A549 (cell line): ENCODE results near the gene FBXO5. TPM values are rescaled to one million over a fixed set of nuclear protein-coding genes. Genes with fewer than 3 reads are reported as not detected.

Source experiments
- ATAC-seq, 2 experiments: fragments of 200-7000 bp in 1 of 2; fragments of >200 bp in 1 of 2; cut with Nextera tagmentation in 1 of 2; cut with Tn5 transposase in 1 of 2; 3 replicates each; pipeline versions ENCODE4 v1.8.0 to v1.9.1; 2018 to 2020; ENCODE audit warnings: mild to moderate bottlenecking in 1 of 2, moderate library complexity in 1 of 2
- CTCF ChIA-PET: fragments of 300-600 bp; sonication (Branson Sonifier 250); formaldehyde crosslinking; extraction: SDS; loops from one replicate; lab custom pipeline; 2021; ENCODE audit warnings: antibody characterized with exemption, inconsistent platforms; lab: Yijun Ruan, JAX
- POLR2A ChIA-PET: fragments of 350-600 bp; formaldehyde crosslinking; extraction: SDS; loops from one replicate; lab custom pipeline; 2021; ENCODE audit warnings: antibody characterized with exemption, inconsistent platforms; lab: Yijun Ruan, JAX
- DNase-seq, 2 experiments: peaks; one replicate each; pipeline versions ENCODE4 v3.0.0 to v3.0.0-alpha.2; 2011 to 2016; ENCODE audit warnings: low read depth in 1 of 2, low spot score in 1 of 2
- FAIRE-seq: peaks from 2 replicates; lab custom pipeline; 2011; peaks lifted over from hg19 to GRCh38; lab: Jason Lieb, UNC
- H3K27ac ChIP-seq, 2 experiments: fragments of >200 bp; sonication (Bioruptor Twin); formaldehyde crosslinking; 3 replicates each; pipeline ENCODE4 v1.5.1; 2016 to 2017
- H3K4me1 ChIP-seq: fragments of >200 bp; sonication (Bioruptor Twin); formaldehyde crosslinking; 3 replicates; pipeline ENCODE4 v1.6.1; 2016
- H3K4me2 ChIP-seq: fragments of >200 bp; sonication (Bioruptor Twin); formaldehyde crosslinking; 3 replicates; pipeline ENCODE4 v1.6.1; 2016
- H3K4me3 ChIP-seq: fragments of >200 bp; sonication (Bioruptor Twin); formaldehyde crosslinking; 3 replicates; pipeline ENCODE4 v1.5.1; 2016
- H3K9me3 ChIP-seq: fragments of >200 bp; sonication (Bioruptor Twin); formaldehyde crosslinking; 3 replicates; pipeline ENCODE4 v1.6.1; 2016
- BHLHE40 ChIP-seq: IDR thresholded peaks from 2 replicates; pipeline ENCODE4 v1.6.1; 2012; ENCODE audit warnings: low read depth, low read length, inconsistent platforms
- EHF ChIP-seq: fragments of 250-450 bp; sonication (Bioruptor Pico); IDR thresholded peaks from 2 replicates; pipeline ENCODE4 v1.5.0; 2020; ENCODE audit warnings: mild to moderate bottlenecking
- EP300 ChIP-seq, 2 experiments: fragments of >200 bp; sonication (Bioruptor Twin); formaldehyde crosslinking; IDR thresholded peaks; 2 replicates in 1 of 2; 3 replicates in 1 of 2; pipeline ENCODE4 v1.6.1; 2016 to 2017
- FOSL2 ChIP-seq, 2 experiments: fragments of 450-650 bp in 1 of 2; fragments of >200 bp in 1 of 2; sonication (Bioruptor Twin) in 1 of 2; formaldehyde crosslinking; IDR thresholded peaks; 2 replicates each; pipeline versions ENCODE4 v1.5.0 to v1.6.1; 2016 to 2020; ENCODE audit warnings: mild to moderate bottlenecking in 1 of 2, moderate library complexity in 1 of 2
- MAFK ChIP-seq: fragments of 450-650 bp; IDR thresholded peaks from 2 replicates; pipeline ENCODE4 v1.6.1; 2014; ENCODE audit not compliant: partially characterized antibody
- NR3C1 ChIP-seq: fragments of >200 bp; sonication (Bioruptor Twin); formaldehyde crosslinking; IDR thresholded peaks from 3 replicates; pipeline ENCODE4 v1.6.1; 2017
- POLR2A ChIP-seq: IDR thresholded peaks from 2 replicates; pipeline ENCODE4 v1.6.1; 2012; ENCODE audit warnings: mild to moderate bottlenecking, low read length
- RAD21 ChIP-seq, 2 experiments: fragments of >200 bp in 1 of 2; sonication (Bioruptor Twin) in 1 of 2; formaldehyde crosslinking in 1 of 2; IDR thresholded peaks in 1 of 2; conservative IDR thresholded peaks in 1 of 2; 2 replicates in 1 of 2; 3 replicates in 1 of 2; pipeline ENCODE4 v1.6.1; 2012 to 2018; ENCODE audit warnings: inconsistent platforms in 1 of 2
- RFX5 ChIP-seq: fragments of 450-650 bp; IDR thresholded peaks from 2 replicates; pipeline ENCODE4 v1.7.1; 2014; ENCODE audit warnings: antibody characterized with exemption, mild to moderate bottlenecking, moderate library complexity
- SMC3 ChIP-seq: fragments of >200 bp; sonication (Bioruptor Twin); formaldehyde crosslinking; IDR thresholded peaks from 3 replicates; pipeline ENCODE4 v1.6.1; 2018; ENCODE audit warnings: inconsistent platforms
- TP53 ChIP-seq: fragments of 250-450 bp; sonication (Bioruptor Pico); IDR thresholded peaks from 2 replicates; pipeline ENCODE4 v1.5.0; 2021; ENCODE audit warnings: mild to moderate bottlenecking, moderate library complexity
- ZC3H11A ChIP-seq: fragments of 450-650 bp; IDR thresholded peaks from 2 replicates; pipeline ENCODE4 v1.6.1; 2014; ENCODE audit warnings: antibody characterized with exemption, mild to moderate bottlenecking
- ZFP36 ChIP-seq: fragments of 450-650 bp; IDR thresholded peaks from 2 replicates; pipeline ENCODE4 v1.6.1; 2014; ENCODE audit warnings: borderline replicate concordance; ENCODE audit not compliant: partially characterized antibody
- WGBS: methylation state at CpG from one replicate; pipeline ENCODE4 v1.1.6; 2017; ENCODE audit errors: missing lambda C conversion rate; 5-methylcytosine and 5-hydroxymethylcytosine counted together
- polyA plus RNA-seq, 4 experiments: library from polyadenylated mRNA; depleted of rRNA in 3 of 4; stranded (reverse); fragments of >200 nt; fragmentation: RNase III in 1 of 4; extraction: RNeasy Plus Mini Kit Qiagen cat#74134 plus additional on column Dnase treatment in 1 of 4; gene quantifications; 2 replicates in 3 of 4; 3 replicates in 1 of 4; pipeline ENCODE4 v1.2.3, GENCODE V29; 2011 to 2017
- TF ChIP-seq, protein P1 (sequence below): fragments of >200 bp; sonication (Bioruptor Twin); formaldehyde crosslinking; IDR thresholded peaks from 3 replicates; pipeline ENCODE4 v1.5.1; 2016
- TF ChIP-seq, protein P2 (sequence below): fragments of 200-600 bp; sonication (generic); IDR thresholded peaks from 2 replicates; pipeline ENCODE4 v1.6.1; 2016; ENCODE audit warnings: antibody characterized with exemption, mild to moderate bottlenecking, moderate library complexity
- TF ChIP-seq, protein P3 (sequence below): IDR thresholded peaks from 2 replicates; pipeline ENCODE4 v1.6.1; 2012
- TF ChIP-seq, protein P4 (sequence below): fragments of 450-650 bp; IDR thresholded peaks from 2 replicates; pipeline ENCODE4 v1.6.1; 2014; ENCODE audit warnings: antibody characterized with exemption

The FBXO5 gene
- polyA plus RNA-seq, 2 of the 4 experiments (the other 2 are of a cell fraction) = 14.3 to 29.2 TPM

DNA sequence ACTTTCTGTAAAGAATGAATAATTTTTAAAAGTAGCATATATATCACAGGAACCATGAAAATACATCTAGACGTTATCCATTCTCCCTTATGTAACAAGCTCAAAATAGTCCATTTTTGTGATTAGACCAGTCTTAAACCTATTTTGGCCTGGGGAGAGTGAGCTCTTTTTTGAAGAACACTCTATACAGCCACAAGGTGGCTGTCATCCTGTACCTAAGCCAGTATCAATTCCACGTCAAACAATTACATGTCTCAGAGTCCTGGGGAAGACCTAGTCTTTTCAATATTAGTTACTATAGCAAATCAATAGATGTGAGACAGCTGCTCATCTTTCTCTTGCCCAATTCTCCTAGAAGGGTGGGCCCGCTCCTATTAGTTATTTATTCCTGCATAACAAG, 28.4 kb downstream of the FBXO5 start:
- ChIA-PET POLR2A (no interaction called here), CTCF (interaction anchor here (0.6 to 2.6 kb wide), 14 partner anchors 23 to 994 kb away, joined by 3 to 15 read pairs (median 4); no protein-coding TSS in a partner anchor)
- FAIRE-seq = no peak

DNA sequence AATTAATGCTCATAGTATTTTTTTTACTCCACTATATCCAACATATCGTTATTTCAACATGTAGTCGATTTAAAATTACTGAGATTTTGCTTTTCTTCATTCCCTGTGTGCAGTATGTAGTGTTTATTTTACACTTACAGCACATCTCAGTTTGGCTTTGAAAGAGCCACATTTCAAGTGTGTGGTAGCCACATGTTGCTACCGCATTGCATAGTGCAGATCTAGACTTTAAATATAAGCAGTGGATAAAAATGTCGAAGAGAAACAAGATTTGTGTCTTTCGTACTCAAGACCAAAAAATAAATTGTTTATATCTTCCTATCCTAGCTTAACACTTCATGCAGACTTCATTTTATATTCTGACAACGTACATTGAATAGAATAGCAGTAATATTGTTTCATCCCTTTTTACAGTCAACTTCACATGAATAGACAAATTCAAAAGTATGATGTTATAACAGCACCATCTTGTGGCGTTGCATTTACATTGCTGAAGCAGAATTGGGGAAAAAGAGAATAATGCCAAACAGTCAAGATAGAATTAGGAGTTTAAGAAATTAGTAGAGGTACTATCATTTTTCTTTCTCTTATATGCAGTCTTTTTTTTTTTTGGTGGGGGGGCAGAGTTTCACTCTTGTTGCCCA, 29.9 kb downstream of the FBXO5 start:
- DNase-seq (peak; percentile 15 to 44), FAIRE-seq (no peak), ATAC-seq (0 out of 6 replicates have a peak, but pooled peaks of 1 of the 2 experiments have one; percentile 52)
- 31% methylated on average over 7 of the region's 7 CpGs for WGBS
- TF ChIP-seq MAFK (no peak), NR3C1 (no peak), POLR2A (no peak), RAD21 (conservative IDR thresholded peaks at IDR 0.05 in 1 of 2, IDR thresholded peaks at IDR 0.05 in 1 of 2) (peak; percentile 56 to 58; a peak in 4 of 5 replicates), SMC3 (peak; percentile 53; the same call in 2 of the 3 replicates)
- TF ChIP-seq, protein P1, sequence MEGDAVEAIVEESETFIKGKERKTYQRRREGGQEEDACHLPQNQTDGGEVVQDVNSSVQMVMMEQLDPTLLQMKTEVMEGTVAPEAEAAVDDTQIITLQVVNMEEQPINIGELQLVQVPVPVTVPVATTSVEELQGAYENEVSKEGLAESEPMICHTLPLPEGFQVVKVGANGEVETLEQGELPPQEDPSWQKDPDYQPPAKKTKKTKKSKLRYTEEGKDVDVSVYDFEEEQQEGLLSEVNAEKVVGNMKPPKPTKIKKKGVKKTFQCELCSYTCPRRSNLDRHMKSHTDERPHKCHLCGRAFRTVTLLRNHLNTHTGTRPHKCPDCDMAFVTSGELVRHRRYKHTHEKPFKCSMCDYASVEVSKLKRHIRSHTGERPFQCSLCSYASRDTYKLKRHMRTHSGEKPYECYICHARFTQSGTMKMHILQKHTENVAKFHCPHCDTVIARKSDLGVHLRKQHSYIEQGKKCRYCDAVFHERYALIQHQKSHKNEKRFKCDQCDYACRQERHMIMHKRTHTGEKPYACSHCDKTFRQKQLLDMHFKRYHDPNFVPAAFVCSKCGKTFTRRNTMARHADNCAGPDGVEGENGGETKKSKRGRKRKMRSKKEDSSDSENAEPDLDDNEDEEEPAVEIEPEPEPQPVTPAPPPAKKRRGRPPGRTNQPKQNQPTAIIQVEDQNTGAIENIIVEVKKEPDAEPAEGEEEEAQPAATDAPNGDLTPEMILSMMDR = peak; percentile 57
- Histone ChIP-seq H3K4me3 (no peak overlapping the region), H3K4me1 (peaks cover 11% of the 10 kb centered on the region; the same call in 1 of the 3 replicates), H3K9me3 (no peaks in the 10 kb centered on the region), H3K4me2 (peak overlapping the region; percentile 46), H3K27ac (no peak overlapping the region)
- POLR2A ChIA-PET = no interaction called here
- CTCF ChIA-PET = interaction anchor here (0.7 to 2.6 kb wide), 11 partner anchors 9 to 1879 kb away, joined by 3 to 15 read pairs (median 3); no protein-coding TSS in a partner anchor

More for the DNA sequence above, 28.4 kb downstream of the FBXO5 start:
- WGBS = 37% methylated on average over 3 of the region's 3 CpGs
- Histone ChIP-seq H3K4me2 (no peak overlapping the region), H3K27ac (no peak overlapping the region), H3K4me1 (peaks cover 8% of the 10 kb centered on the region; the same call in 1 of the 3 replicates), H3K4me3 (no peak overlapping the region), H3K9me3 (no peaks in the 10 kb centered on the region)
- TF ChIP-seq TP53 = no peak
- no peak for TF ChIP-seq BHLHE40
- TF ChIP-seq, protein P2, sequence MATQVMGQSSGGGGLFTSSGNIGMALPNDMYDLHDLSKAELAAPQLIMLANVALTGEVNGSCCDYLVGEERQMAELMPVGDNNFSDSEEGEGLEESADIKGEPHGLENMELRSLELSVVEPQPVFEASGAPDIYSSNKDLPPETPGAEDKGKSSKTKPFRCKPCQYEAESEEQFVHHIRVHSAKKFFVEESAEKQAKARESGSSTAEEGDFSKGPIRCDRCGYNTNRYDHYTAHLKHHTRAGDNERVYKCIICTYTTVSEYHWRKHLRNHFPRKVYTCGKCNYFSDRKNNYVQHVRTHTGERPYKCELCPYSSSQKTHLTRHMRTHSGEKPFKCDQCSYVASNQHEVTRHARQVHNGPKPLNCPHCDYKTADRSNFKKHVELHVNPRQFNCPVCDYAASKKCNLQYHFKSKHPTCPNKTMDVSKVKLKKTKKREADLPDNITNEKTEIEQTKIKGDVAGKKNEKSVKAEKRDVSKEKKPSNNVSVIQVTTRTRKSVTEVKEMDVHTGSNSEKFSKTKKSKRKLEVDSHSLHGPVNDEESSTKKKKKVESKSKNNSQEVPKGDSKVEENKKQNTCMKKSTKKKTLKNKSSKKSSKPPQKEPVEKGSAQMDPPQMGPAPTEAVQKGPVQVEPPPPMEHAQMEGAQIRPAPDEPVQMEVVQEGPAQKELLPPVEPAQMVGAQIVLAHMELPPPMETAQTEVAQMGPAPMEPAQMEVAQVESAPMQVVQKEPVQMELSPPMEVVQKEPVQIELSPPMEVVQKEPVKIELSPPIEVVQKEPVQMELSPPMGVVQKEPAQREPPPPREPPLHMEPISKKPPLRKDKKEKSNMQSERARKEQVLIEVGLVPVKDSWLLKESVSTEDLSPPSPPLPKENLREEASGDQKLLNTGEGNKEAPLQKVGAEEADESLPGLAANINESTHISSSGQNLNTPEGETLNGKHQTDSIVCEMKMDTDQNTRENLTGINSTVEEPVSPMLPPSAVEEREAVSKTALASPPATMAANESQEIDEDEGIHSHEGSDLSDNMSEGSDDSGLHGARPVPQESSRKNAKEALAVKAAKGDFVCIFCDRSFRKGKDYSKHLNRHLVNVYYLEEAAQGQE = no peak
- no peak for TF ChIP-seq RFX5
- no peak for TF ChIP-seq ZFP36
- TF ChIP-seq FOSL2 (IDR thresholded peaks at IDR 0.05) = no peak
- no peak for TF ChIP-seq FOSL2 (CRISPR knock-in tag; IDR thresholded peaks at IDR 0.05)
- TF ChIP-seq, protein P3, sequence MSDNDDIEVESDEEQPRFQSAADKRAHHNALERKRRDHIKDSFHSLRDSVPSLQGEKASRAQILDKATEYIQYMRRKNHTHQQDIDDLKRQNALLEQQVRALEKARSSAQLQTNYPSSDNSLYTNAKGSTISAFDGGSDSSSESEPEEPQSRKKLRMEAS = no peak
- TF ChIP-seq NR3C1 = no peak
- no peak for TF ChIP-seq EP300 (IDR thresholded peaks at IDR 0.05)
- TF ChIP-seq EHF = no peak
- TF ChIP-seq, protein P4, sequence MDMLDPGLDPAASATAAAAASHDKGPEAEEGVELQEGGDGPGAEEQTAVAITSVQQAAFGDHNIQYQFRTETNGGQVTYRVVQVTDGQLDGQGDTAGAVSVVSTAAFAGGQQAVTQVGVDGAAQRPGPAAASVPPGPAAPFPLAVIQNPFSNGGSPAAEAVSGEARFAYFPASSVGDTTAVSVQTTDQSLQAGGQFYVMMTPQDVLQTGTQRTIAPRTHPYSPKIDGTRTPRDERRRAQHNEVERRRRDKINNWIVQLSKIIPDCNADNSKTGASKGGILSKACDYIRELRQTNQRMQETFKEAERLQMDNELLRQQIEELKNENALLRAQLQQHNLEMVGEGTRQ = no peak
- TF ChIP-seq ZC3H11A = no peak
- no peak for TF ChIP-seq SMC3
- DNase-seq (peak in 1 of 2 experiments; percentile 7), ATAC-seq (peak in 1 of 2 experiments; percentile 57; a peak in 2 of 6 replicates)
